Large intestine (tissue), 3 donors: ENCODE results near the gene ROBO2. TPM values are rescaled to one million over a fixed set of nuclear protein-coding genes. Genes with fewer than 3 reads are reported as not detected.

Experiments used
- DNase-seq, 2 donors: peaks; one replicate each; pipeline versions ENCODE4 v3.0.0 to v3.0.0-alpha.2; 2013
- H3K27ac ChIP-seq: one replicate; pipeline ENCODE4 v1.5.1; 2013; ENCODE audit warnings: low read length
- H3K27me3 ChIP-seq: 2 replicates; pipeline ENCODE4 v1.6.1; 2013; ENCODE audit warnings: low read length; ENCODE audit not compliant: control insufficient read depth, insufficient read depth
- H3K36me3 ChIP-seq: 2 replicates; pipeline ENCODE4 v1.6.1; 2013; ENCODE audit warnings: low read length; ENCODE audit not compliant: control insufficient read depth, insufficient read depth
- H3K4me1 ChIP-seq: one replicate; pipeline ENCODE4 v1.6.1; 2013; ENCODE audit warnings: low read length; ENCODE audit not compliant: control insufficient read depth, insufficient read depth
- H3K4me3 ChIP-seq: one replicate; pipeline ENCODE4 v1.5.1; 2013; ENCODE audit warnings: low read length
- H3K9me3 ChIP-seq: one replicate; pipeline ENCODE4 v1.6.1; 2013; ENCODE audit warnings: mild to moderate bottlenecking, low read depth, low read length, moderate library complexity; ENCODE audit not compliant: control insufficient read depth
- WGBS: methylation state at CpG from one replicate; pipeline ENCODE4 v1.1.5; 2013; ENCODE audit warnings: low lambda C conversion rate; ENCODE audit not compliant: insufficient coverage; 5-methylcytosine and 5-hydroxymethylcytosine counted together
- polyA plus RNA-seq: library from polyadenylated mRNA; unstranded; fragments of 120-200 nt; gene quantifications from one replicate; pipeline ENCODE4 v1.2.1, GENCODE V29; 2013

Gene ROBO2
- polyA plus RNA-seq, 1 donor: 9.6 TPM

- Histone ChIP-seq H3K27ac (no peak overlapping the region), H3K4me3 (no peak overlapping the region), H3K4me1 (no peaks in the 10 kb centered on the region), H3K36me3 (no peaks in the 10 kb centered on the region), H3K27me3 (no peaks in the 10 kb centered on the region), H3K9me3 (peaks cover 3% of the 10 kb centered on the region)
- no peak for DNase-seq
Observed at GRCh38 chr3:77414881-77415280, 375.0 kb downstream of the ROBO2 start.

GRCh38 chr3:77420336-77420735, 380.4 kb downstream of the ROBO2 start:
- H3K27ac ChIP-seq: no peak overlapping the region
- no peak overlapping the region for H3K4me3 ChIP-seq
- 100% methylated on average over 1 of the region's 1 CpG for WGBS
- no peak for DNase-seq
- H3K9me3 ChIP-seq: peaks cover 2% of the 10 kb centered on the region
- no peaks in the 10 kb centered on the region for H3K27me3 ChIP-seq
- H3K4me1 ChIP-seq: no peaks in the 10 kb centered on the region
- no peaks in the 10 kb centered on the region for H3K36me3 ChIP-seq

DNA sequence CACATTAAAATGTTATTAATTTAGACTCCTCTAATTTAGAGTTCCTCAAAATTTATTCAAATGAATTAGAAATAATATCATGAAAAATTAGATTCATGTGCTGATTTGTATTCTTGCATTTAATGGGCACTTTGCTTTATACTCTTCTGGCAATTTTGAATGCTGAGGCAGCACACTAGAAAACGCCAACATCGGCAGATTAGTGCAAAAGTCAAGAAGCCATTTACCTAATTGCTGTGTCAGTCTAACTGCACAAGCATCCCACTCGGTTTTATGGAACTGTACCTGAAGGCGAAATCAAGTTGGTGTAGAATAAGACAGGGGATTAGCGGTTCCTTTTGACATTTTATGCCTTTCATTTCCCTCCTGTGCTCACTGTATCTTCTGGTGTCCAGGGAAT, 382.0 kb downstream of the ROBO2 start:
- Histone ChIP-seq H3K4me1 (no peaks in the 10 kb centered on the region), H3K4me3 (no peak overlapping the region), H3K27me3 (no peaks in the 10 kb centered on the region), H3K36me3 (no peaks in the 10 kb centered on the region), H3K9me3 (no peaks in the 10 kb centered on the region), H3K27ac (no peak overlapping the region)
- WGBS: 100% methylated on average over 1 of the region's 5 CpGs
- DNase-seq: no peak

DNA sequence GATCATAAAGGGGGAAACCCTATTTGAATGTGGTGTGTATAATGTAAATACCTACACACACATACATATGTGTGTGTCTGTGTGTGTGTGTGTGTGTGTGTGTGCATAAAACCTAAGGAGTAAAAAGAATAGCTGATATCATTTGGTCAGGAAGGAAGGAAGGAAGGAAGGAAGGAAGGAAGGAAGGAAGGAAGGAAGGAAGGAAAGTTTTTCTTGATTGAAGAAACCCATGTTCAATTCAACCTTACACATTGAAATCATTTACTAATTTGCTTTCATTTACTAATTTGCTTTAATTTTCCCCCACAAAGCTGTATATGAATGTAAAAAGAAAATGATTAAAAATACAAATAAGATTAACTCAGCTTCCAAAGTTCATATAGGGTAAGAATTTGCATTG, 386.6 kb downstream of the ROBO2 start:
- H3K36me3 ChIP-seq: no peaks in the 10 kb centered on the region
- H3K4me1 ChIP-seq: no peaks in the 10 kb centered on the region
- H3K9me3 ChIP-seq: no peaks in the 10 kb centered on the region
- no peak for DNase-seq
- H3K27ac ChIP-seq: no peak overlapping the region
- no peaks in the 10 kb centered on the region for H3K27me3 ChIP-seq
- H3K4me3 ChIP-seq: no peak overlapping the region

DNA sequence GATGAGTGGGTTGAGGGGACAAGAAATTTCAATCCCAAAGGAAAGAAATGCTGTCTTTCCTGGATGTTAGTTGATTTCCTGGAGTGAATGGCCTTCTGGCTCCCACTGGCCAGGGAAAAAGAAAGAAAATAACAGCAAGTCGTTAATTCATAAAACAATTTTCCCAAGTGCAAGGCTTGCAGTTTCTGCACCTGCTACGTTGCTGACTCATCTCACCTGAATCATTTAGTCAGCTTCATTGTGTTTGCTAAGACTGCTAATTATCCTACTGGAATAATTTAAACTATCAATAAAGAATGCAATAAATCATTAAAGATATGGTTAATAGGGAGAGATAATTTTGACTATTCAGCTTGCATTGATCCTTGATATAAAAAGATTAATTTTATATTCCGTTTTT, 387.6 kb downstream of the ROBO2 start:
- no peaks in the 10 kb centered on the region for H3K27me3 ChIP-seq
- no peaks in the 10 kb centered on the region for H3K4me1 ChIP-seq
- H3K36me3 ChIP-seq: no peaks in the 10 kb centered on the region
- H3K9me3 ChIP-seq: no peaks in the 10 kb centered on the region
- H3K27ac ChIP-seq: no peak overlapping the region
- peak; percentile 3 to 44 for DNase-seq
- 100% methylated on average over 1 of the region's 3 CpGs for WGBS
- H3K4me3 ChIP-seq: no peak overlapping the region

DNA sequence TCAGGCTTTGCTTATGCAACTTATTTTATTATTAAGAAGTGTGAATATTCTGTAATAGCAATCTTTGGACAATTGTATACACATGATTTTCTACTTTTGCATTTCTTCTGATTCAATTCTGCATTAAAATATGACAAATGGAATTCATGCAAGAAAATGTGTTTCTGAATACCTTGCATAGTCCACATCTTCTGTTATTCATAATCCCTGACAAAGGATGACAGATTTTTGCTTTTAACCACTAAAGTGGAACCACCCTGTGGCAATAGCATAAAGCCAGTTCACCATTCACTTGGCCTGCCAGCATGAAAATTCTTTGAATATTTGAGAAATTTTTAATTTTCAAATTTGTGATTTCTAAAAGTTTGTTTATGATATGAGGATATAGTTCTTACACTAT, 397.0 kb downstream of the ROBO2 start:
- Histone ChIP-seq H3K36me3 (no peaks in the 10 kb centered on the region), H3K27ac (no peak overlapping the region), H3K4me3 (no peak overlapping the region), H3K27me3 (no peaks in the 10 kb centered on the region), H3K9me3 (no peaks in the 10 kb centered on the region), H3K4me1 (no peaks in the 10 kb centered on the region)
- no peak for DNase-seq

DNA sequence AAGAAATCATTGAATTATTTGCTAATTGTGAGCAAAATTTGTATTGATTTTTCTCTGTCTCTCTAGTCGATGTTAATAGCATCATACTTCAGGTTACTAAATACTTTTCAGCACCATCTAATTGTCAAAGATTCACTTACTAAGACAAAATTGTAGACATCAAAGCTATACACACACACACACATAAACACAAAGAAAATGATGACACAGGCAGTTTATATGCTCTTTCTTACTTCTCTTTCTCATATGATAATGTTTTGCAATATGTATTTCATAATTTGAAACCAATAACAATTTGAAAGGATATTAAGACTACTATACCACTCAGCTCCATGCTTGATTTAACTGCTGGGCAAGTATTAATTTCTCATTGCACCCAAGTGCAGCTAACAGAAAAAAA, 406.2 kb downstream of the ROBO2 start:
- H3K27me3 ChIP-seq: no peaks in the 10 kb centered on the region
- WGBS: no CpG with 5 or more reads among the region's 1 CpG
- DNase-seq: no peak
- no peaks in the 10 kb centered on the region for H3K9me3 ChIP-seq
- no peaks in the 10 kb centered on the region for H3K4me1 ChIP-seq
- H3K27ac ChIP-seq: no peak overlapping the region
- no peak overlapping the region for H3K4me3 ChIP-seq
- no peaks in the 10 kb centered on the region for H3K36me3 ChIP-seq

DNA sequence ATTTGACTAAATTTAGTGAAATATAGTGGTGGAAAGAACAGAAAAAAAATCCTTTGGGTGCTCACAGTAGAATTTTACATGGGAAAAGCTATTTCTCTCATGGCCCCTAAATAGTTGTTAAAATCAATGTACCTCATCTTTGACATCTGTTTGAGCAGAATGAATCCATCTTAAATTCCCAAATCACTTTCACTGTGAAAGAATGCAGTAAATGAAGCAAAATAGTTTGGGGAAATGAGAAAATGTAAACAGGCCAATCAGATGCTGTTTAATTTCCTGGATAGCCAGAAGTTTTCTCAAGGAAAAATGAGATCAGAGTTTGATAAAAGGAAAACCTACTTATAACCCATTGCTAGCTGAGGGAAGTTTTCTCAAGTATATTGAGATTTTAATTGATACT, 406.9 kb downstream of the ROBO2 start:
- no peaks in the 10 kb centered on the region for H3K27me3 ChIP-seq
- H3K4me1 ChIP-seq: no peaks in the 10 kb centered on the region
- H3K4me3 ChIP-seq: no peak overlapping the region
- no peak for DNase-seq
- no peak overlapping the region for H3K27ac ChIP-seq
- H3K36me3 ChIP-seq: no peaks in the 10 kb centered on the region
- H3K9me3 ChIP-seq: no peaks in the 10 kb centered on the region

DNA sequence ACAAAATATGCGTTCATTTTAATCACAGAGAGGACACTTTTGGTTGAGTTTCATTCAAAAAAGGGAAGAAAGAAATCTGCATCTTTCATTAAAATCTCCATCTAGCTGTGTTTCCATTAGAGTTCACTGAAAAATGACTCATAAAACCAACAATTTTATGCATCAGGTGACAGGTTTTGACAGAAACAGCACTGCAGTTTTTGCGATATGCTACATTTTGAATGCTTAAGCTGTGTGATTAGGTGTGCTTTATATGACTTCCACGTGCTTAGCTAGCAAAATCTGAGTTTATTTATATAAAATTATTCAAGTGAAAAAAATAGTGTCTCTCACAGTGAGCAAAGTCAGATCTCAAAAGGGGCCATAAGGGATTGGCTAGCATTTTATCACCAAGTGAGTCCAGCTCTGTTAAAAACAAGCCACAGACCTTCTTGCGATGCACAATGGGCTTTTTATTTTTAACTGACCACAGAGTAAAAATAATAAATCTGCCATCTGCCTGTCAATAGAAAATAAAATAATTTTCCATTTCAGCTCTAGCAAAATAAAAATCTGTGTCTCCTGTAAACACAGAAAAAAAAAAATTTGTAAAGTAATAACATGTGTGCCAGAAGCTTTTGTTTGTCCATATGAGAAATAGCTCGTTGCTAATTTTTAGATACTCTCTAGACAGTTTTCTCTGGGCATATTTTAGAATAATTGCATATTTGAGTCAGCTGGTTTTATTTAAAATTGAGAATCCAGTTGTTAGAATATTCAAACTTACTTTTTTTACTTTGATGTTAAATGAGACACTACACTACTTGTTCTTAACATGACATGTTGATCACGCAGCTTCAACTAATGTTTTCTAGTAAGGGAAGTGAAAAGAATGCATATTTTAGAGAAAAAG, 409.8 kb downstream of the ROBO2 start:
- no peaks in the 10 kb centered on the region for H3K4me1 ChIP-seq
- H3K27ac ChIP-seq: no peak overlapping the region
- no peaks in the 10 kb centered on the region for H3K9me3 ChIP-seq
- WGBS: 100% methylated on average over 1 of the region's 6 CpGs
- DNase-seq: no peak
- no peaks in the 10 kb centered on the region for H3K36me3 ChIP-seq
- no peaks in the 10 kb centered on the region for H3K27me3 ChIP-seq
- H3K4me3 ChIP-seq: no peak overlapping the region

- Histone ChIP-seq H3K9me3 (no peaks in the 10 kb centered on the region), H3K36me3 (no peaks in the 10 kb centered on the region), H3K4me1 (no peaks in the 10 kb centered on the region), H3K27me3 (no peaks in the 10 kb centered on the region), H3K27ac (no peak overlapping the region), H3K4me3 (no peak overlapping the region)
- no CpG with 5 or more reads among the region's 1 CpG for WGBS
- no peak for DNase-seq
Observed at GRCh38 chr3:77456431-77456830, 416.5 kb downstream of the ROBO2 start.

GRCh38 chr3:77456906-77457305, 417.0 kb downstream of the ROBO2 start:
- DNase-seq: no peak

More at GRCh38 chr3:77456906-77457305, 417.0 kb downstream of the ROBO2 start:
- no peak overlapping the region for H3K27ac ChIP-seq
- no peaks in the 10 kb centered on the region for H3K9me3 ChIP-seq
- H3K36me3 ChIP-seq: no peaks in the 10 kb centered on the region
- H3K27me3 ChIP-seq: no peaks in the 10 kb centered on the region
- WGBS: no CpG with 5 or more reads among the region's 1 CpG
- H3K4me1 ChIP-seq: no peaks in the 10 kb centered on the region
- H3K4me3 ChIP-seq: no peak overlapping the region
